DMS53 (cell line): Measurements from ENCODE around the gene U2AF1L4.
A peak's percentile ranks its signal among the peaks of the same experiment; 100 is the strongest.
"Not testable (repeated sequence)": the region's sequence is repeated elsewhere in the genome, so short reads cannot be mapped to it uniquely, and the experiment has no call there.

ENCODE experiments used
- DNase-seq: peaks from one replicate; lab custom pipeline; 2025; lab: John Stamatoyannopoulos, UW

U2AF1L4 gene

DNA sequence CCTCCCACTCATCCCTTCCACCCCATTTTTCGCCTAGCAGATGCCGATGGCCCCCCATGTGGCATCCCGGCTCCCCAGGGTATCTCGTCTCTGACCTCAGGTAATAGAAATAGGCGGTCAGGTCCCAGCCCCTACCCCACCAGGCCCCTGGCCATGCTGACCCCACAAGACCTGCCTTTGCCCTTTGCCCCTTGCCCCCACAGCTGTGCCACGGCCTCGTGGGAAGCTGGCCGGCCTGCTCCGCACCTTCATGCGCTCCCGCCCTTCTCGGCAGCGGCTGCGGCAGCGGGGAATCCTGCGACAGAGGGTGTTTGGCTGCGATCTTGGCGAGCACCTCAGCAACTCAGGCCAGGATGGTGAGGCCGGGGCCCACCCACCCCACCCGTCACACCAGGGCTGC is 35.5 kb upstream of the U2AF1L4 start:
- DNase-seq: no peak

DNA sequence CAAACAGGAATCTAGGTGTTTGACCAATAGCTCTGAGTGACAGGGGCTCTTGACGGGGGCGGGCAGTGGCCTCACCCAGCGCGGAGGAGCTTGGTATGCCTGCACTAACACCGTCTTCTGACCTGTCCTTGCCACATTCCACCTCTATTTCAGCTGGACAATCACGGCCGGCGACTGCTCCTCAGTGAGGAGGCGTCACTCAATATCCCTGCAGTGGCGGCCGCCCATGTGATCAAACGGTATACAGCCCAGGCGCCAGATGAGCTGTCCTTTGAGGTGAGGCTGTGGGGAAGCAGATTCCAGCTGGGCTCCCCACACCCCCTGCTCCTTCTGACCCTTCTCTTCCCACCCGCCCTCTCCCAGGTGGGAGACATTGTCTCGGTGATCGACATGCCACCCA is 34.8 kb upstream of the U2AF1L4 start:
- no peak for DNase-seq

DNA sequence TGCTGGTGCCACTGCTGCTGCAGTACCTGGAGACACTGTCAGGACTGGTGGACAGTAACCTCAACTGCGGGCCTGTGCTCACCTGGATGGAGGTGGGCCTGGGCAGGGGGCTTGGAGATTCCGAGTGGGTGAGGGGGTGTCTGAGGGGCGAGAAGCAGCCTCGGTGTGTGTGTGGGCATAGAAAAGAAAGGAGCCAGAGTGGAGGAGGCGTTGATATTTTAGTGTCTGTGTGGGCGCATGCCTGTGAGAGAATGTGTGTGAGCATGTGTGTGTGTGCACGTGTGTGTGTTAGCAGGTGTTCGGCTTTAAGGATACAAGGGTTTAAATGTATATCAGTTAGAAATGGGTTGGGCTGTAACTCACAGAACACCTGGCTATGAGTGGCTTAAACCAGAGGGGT is 33.8 kb upstream of the U2AF1L4 start:
- no peak for DNase-seq

DNA sequence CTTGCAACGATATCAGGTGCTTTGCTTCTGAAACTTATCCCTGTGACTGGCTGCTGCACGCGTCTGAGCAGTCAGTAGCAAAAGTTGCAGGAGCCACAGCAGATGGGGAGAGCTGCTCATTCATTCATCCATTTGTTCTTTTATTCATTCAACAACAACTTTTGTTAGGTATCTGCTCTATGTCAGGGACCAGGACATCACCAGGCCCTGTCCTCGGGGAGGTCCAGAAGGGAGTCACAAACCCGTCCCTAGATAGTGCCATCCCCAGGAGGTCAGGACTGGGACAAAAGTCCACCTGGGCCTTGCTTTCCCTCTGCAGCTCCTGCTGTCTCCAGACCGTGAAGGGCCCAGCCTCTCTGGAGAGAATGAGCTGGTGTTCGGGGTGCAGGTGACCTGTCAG is 32.7 kb upstream of the U2AF1L4 start:
- no peak for DNase-seq

DNA sequence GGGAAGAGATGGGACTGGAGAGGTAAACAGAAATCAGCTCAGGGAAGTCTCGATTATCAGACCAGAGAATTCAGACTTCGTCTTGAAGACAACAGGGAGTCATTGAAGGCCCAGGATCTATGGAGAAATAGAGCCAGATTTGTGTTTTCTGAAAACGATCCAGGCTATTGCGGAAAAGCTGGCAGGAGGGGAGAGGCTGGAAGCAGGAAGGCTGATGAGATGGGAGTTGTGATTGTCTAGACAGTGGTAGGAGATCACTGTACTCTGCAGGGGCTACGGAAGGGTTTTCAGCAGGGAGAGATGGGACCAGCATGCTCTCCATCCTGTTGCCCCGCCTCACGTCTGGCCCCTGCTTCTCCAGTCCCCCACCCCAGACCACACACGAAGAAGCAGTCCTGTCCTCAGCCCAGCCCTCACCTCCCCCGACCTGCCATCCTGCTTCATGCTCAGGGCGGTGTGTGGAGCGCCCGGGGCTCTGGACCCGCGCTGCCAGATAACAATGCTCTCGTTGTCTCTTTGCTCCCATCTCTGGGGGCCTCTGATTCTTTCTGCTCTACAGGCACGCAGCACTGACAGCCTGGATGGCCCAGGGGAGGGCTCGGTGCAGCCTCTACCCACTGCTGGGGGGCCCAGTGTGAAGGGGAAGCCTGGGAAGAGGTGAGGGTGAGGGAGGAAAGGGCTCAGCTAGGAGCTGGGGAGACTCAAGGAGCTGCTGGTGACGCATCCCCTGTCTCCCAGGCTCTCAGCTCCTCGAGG is 32.0 kb upstream of the U2AF1L4 start:
- no peak for DNase-seq

DNA sequence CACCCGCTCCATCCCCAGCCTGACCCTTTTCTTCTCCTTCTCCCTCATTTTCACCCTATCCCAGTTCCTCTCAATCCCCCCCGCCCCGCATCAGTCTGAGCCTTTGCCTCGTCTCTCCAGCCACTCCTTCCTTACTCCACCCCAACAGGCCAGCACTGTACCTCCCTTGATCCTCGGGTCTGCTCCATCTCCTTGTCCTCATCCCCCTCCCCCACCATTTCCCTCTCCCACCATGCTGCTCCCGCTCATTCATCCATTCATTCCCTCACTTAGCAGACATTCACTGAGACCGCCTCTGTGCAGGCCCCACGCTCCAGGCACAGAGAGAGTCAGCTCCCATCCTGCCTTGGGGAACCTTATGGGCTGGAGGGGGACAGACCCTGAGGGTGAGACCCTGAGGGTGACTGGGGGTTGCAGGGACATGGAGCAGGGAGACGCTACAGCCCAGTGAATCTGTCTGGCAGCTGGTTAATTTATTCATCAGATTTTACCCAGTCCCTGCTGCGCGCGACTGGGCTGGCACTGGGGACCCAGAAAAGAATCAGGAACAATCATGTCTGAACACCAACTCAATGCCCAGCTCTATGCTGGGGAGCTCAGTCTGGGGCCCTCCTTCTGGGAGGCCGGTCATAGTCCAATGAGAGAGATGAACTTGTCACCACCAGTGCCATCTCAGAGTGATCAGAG is 31.0 kb upstream of the U2AF1L4 start:
- DNase-seq: no peak

DNA sequence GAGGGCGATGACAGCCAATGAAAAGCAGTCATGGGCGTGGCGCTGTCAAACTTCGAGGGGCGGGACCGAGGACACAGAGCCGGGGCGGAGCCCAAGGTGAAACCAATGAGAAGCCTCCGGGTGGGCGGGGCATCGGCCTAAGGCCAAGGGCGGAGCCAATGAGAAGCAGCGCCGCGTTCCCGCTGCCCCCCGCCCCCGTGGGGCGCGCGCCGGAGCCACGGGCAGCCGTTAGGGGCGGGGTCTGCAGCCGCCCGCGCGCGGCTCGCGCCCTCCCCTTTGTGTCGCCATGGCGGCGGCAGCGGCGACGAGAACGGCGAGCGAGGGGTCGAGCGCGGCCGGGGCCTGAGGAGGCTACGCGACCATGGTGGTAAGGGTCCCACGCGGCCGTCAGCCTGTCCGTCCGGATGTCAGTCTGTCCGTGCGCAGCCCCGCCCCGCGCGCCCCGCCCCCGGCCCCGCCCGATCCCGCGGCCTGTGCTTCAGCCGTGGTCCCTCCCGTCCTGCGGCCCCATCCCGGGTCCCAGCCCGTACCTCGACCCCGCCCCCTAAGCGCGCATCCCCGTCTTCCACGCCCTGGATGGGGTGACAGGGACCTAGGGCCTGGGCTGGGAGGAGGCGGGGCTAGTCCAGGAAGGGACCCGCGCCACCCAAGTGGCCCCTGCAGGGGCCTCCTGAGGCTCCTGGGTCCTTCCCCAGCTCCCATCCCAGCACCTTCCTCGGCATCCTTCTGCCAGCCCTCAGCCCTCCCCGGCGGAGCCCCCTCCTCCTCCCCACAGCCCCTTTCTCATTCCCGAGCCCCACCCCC is 30.3 kb upstream of the U2AF1L4 start, which contains the start of gene ARHGAP33:
Gene ARHGAP33, plus strand, starts transcription at position 267 of the 804 bp plus-strand sequence. Its CDS starts 95 bp downstream, at position 362.
- DNase-seq: peak; percentile 100

DNA sequence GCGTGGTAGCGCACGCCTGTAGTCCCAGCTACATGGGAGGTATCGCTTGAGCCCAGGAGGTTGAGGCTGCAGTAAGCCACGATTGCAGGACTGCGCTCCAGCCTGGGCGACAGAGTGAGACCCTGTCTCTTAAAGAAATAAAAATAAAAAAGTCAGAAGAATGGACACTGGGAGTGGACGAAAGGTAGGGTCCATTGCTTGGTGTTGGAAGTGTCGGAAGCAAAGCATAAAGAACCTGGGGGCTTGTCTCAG is 29.8 kb upstream of the U2AF1L4 start:
- DNase-seq: no peak

DNA sequence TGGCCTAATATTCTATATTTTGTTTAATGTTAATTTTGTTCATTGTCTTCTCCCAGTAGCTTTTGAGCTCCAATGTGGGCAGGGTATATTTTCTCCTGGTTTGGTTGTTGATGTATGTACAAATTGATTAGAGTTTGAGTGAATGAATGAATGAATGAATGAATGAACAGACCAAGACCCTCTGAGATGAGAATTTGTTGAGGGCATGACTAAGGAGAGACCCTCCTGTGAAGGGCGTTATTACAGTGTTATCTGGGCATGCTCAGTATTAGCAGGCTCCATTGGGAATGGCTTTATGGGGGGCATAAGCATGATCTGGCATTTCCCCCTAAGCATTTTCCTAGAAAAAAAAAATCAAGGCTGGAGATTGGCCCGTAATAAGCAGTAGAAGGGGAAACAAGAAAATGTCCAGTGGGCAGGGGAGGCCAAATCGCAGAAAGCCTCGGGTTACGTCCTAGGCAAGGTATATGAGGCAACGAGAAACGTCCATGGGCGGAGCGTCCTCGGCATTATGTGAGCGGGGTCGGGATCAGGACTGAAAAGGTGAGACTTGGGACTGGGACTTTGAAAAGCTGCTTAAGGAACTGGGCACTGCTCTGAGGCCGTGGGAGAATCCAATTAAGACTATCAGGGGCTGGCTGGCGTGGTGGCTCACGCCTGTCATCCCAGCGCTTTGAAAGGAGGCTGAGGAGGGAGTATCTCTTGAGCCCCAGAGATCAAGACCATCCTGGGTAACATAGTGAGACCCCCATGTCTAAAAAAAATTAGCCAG is 29.2 kb upstream of the U2AF1L4 start:
- DNase-seq: peak; percentile 83

DNA sequence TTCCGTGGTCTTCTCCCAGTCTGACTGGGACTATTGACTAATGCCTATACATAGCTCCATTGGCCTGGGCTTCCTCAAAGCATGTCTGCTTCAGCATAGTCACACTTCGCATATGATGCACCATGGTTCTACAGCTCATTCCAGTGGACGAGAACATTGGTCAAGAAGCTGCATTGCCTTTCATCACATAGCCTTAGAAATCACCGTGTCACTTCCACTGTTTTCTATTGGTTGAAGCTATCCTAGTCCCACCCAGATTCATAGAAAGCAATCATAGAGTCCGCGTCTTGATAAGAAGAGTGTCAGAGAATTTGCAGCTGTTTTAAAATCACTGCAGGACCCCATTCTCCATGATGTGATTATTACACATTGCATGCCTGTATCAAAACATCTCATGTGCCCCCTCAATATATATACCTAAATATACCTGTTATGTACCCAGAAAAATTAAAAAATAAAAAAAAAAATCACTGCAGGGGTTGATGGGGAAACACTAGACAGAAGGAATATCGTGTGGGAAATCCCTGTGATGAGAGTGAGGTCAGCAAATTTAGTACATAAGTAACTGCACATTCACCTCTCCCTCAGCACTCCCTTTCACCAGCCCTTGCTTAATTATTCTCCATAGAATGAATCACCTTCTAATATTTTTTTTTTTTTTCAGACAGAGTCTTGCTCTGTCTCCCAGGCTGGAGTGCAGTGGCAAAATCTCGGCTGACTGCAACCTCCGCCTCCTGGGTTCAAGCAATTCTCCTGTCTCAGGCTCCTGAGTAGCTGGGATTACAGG is 28.0 kb upstream of the U2AF1L4 start:
- DNase-seq: peak; percentile 53

DNA sequence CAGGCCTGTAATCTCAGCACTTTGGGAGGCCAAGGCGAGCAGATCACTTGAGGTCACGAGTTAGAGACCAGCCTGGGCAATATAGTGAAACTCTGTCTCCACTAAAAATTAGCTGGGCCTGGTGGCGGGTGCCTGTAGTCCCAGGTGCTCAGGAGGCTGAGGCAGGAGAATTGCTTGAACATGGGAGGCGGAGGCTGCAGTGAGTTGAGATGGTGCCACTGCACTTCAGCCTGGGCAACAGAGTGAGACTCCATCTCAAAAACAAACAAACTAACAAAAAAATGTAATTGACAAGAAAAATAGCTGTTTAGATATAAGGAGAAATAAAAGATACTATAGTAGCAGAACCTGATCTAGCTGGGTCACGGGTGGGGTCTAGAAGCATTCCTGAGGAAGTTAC is 27.1 kb upstream of the U2AF1L4 start:
- DNase-seq: not testable (repeated sequence)

DNA sequence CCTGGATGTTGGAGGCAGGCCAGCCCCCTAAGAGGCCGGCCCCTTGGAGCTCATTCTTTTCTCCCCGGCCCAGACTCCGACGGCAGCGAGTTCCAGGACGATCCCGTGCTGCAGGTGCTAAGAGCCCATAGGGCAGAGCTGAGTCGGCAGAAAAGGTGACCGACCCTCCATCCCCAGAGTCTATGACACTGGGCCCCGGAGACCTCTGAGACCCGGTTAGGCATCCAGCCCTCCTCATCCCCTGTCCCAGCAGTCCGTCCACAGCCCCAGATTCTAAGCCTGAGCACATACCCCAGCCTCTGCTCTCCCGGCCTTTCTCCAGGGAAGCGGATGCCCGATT is 22.8 kb upstream of the U2AF1L4 start:
- DNase-seq: no peak

DNA sequence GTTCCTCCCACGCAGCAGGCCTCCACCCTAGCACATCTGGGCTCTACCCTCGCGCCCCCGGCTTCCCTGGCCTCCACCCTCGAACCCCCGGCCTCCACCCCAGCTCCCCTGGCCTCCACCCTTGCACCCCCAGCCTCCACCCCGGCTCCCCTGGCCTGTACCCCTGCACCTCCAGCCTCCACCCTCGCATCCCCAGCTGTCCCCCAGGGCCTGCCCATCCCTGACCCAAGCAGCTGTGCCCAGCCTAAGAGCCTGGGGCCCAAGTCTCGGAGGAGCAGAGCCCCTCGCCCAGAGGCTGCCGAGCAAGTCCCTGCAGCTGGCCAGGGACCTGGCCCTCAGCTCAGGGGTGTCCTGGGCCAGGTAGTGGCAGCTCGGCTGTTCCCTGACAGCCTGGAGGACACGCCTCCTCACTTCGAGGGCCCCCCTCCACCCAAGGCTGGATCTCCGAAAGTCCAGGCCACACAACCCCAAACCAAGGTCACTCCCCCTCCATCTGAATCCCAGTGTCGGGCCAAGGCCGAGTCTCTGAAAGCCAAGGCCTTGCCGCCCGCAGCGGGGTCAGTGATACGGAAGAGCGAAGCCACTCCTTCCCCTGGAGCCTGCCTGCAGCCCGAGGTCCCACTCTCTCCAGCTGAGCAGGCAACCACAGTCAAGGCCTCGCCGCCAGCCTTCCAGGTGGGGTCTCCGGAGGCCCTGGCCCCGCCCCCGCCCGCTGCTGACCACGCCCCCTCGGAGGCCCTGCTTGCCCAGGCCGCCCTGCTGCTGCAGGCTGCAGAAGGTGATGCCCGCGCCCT is 22.3 kb upstream of the U2AF1L4 start:
- no peak for DNase-seq

DNA sequence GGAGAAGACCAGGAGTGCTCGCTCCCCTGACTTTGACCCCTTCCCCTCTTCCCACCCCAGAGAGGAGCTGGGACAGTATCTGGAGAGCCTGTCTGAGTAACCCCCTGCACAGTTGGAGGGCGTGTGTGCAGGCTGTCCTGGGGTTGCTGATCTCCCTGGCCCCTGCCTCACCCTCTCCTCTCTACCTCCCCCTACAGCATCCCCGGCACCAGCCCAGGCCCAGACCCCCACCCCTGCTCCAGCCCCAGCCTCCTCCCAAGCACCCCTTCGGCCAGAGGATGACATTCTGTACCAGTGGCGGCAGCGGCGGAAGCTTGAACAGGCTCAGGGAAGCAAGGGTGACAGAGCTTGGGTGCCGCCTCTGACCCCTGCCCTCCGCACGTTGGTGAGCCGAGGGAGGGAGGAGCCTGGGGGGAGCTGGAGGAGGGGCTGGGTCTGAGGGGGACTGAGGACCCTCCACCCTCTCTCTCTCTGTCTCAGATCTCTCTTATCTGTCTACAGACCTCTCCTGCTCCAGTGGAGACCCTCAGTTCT is 21.4 kb upstream of the U2AF1L4 start:
- DNase-seq: no peak

DNA sequence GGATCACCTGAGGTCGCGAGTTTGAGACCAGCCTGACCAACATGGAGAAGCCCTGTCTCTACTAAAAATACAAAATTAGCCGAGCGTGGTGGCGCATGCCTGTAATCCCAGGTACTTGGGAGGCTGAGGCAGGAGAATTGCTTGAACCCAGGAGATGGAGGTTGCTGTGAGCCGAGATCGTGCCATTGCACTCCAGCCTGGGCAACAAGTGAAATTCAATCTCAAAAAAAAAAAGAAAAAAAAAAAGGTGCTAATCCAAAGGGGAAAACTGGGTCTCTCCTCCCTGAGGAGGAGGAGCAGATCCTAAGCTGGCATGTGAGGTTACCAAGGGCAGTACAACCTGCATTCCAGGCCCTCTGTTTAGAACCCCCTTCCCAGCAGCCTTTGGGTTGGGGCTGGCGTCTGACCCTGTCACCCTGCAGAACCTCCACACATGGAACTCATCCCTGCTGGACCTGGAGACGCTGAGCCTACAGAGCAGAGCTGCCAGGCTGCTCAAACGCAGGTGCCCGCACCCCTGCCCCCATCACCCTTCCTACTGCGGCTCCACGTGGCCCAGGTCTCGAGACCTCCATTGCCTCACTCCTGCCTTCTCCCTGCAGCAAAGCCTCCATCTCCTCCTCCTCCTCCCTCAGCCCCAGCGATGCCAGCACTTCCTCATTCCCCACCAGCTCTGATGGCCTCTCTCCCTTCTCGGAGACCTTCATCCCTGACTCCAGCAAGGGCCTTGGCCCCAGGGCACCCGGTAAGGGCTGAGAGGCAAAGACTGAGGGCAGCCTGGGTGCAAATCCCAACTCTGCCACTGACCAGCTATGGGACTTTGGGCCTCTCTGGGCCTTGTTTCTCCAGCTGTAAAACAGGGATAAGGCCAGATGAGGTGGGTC is 19.5 kb upstream of the U2AF1L4 start:
- no peak for DNase-seq

DNA sequence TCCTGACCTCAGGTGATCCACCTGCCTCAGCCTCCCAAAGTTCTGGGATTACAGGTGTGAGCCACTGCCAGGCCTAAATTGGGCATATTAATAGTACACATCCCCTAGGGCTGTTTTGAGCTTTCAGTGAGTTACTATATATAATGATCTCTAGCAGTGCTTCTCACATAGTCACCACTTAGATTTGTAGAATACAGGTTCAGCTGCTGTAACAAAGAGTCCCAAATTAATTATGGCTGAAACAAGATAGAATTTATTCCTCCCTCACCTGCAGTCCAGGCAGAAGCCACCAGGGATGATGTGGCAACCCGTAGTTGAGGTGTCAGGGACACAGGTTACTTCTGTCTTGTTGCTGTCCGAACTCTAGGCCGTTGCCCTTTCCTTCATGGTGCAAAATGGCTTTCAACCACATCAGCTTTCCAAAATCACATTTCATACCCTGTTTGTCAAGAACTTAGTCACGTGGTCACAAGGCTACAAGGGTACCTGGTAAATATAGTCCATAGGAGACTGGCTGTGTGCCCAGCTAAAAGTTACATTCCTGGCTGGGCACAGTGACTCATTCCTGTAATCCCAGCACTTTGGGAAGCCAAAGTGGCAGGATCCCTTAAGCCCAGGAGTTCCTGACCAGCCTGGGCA is 15.6 kb upstream of the U2AF1L4 start:
- no peak for DNase-seq

DNA sequence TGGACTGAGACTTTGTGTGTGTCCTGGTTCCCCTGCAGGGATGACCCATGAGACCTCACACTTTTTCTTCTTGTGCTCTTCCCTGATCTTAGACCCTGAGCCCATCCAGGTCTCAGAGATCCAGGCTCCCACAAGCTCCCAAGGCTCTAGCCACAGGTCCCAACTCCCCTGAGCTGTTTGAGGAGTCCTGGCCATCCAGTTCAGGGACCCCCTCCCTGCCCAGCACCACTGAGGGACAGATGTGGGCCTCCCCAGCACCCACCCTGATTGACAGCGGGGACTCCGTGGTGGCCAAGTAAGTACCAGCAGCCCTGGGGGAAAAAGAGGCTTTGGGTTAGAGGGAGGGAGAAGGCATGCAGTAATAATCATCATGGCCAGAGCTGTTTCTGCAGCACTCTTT is 14.5 kb upstream of the U2AF1L4 start:
- DNase-seq: no peak

DNA sequence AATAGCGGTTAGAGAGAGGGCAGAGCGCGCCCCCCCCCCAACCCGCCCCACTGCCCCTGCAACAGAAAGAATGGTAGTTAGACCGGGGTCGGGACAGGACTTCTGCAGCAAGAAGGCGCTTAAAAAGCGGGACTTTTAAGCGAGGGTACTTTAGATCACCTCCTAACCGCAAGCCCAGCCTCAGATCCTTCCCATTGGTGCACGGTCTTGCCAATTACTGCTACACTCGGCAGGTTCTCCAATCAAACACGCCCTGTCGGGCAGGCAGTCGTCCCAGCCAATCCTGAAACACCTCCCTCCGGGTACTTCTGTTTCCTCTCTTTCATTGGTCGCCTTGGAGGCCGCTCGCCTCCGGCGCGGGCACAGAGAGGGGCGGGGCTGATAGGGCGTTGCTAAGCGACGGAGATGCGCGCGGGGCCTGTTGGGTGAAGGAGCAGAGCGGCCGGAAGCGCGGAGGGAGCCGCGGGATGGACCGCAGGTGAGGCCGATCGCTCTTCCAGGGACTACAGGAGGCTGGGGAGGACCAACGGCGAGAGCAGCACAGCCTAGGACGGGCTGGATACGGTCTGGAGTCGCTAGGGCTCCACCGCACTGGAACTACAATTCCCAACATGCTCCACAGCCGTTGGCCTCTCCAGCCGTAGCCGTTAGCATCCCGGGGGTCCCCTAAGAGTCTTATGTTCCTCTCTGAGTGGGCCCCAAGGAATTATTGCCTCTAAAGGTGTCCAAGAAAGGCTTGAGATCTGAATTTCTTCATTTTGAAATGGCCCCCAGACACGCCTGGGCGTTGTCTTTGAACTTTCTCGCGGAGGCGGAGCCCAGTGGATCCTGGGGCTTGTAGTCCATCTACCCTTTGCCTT is 12.8 kb upstream of the U2AF1L4 start, which contains the start of gene PROSER3:
Gene PROSER3, plus strand, starts transcription at position 428 of the 860 bp plus-strand sequence. Its CDS starts 40 bp downstream, at position 468.
- peak; percentile 100 for DNase-seq
